Stimulated activated CD4-positive, alpha-beta T cell treated with anti-CD3 and anti-CD28 coated beads, Interleukin-1b, Interleukin-23, amount 100 ng/mL, for 4 hours (primary cell): ENCODE data around the gene LRRK1.

Experiments used
- DNase-seq, 2 donors: peaks; one replicate each; pipeline ENCODE4 v3.0.0-alpha.2; 2020; ENCODE audit warnings: low read depth in 2 of 2

Gene LRRK1

DNA sequence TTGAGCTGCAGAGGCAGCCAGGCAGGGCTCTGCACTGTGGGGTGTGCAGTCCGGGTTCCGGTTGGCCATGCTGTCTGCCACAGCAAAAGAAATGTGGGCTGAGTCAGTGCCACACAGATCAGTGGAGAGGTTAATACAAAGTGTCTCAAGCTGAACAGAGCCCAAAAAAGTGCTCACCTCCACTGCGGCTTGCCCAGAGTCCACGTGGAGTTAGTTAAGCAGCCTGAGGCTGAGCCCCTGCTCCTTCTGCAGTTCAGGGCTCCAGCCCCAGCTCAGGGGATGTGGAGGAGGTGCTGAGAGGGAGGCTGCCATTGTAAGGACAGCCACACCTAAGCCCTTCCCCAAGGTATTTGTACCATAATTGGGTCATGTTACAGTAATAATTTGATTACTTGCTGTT, 85.3 kb downstream of the LRRK1 start:
- DNase-seq = no peak

- DNase-seq = no peak
Observed at GRCh38 chr15:101004986-101005747, 86.0 kb downstream of the LRRK1 start.

- peak; percentile 53 to 56 for DNase-seq
Observed at GRCh38 chr15:101006931-101007691, 88.0 kb downstream of the LRRK1 start.

DNA sequence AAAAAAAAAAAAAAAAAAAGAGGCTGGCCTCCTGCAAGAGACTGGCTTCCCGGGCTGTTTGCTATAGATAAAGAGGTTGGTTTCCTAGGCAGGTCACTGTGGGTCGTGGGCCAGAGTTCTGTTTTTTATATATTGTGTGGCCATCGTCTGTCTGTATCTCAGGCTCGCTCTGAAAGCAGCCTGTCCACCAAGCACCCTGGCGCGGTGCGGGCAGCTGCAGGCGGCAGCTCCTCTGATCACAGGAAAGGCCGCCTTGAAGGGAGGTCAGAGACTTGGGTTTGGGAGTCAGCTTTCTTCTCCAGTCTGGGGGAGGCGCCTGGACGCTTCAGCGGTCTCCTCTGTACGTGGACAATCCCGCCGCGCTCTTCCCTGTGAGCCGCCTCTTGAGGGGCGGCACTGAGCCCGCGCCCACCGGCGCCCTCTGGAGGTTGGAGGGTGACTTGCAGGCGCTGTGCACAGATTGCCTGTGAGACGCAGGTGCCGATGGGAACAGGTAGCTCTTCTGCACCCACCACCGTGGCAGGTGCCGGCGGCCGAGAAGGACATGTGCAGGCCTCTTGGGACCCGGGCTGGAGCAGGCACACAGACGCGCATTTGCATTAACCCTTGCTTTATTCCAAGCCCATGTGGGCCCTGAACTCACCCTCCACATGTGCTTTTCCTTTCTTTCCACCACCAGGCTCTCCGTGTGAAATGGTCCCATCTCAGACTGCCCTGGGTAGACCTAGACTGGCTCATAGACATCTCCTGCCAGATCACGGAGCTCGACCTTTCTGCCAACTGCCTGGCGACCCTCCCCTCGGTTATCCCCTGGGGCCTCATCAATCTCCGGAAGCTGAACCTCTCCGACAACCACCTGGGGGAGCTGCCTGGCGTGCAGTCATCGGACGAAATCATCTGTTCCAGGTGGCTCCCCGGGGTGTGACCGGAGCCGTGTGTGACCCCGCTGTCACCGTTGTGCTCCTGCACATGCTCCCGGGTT, 89.3 kb downstream of the LRRK1 start:
- DNase-seq = peak; percentile 87

DNA sequence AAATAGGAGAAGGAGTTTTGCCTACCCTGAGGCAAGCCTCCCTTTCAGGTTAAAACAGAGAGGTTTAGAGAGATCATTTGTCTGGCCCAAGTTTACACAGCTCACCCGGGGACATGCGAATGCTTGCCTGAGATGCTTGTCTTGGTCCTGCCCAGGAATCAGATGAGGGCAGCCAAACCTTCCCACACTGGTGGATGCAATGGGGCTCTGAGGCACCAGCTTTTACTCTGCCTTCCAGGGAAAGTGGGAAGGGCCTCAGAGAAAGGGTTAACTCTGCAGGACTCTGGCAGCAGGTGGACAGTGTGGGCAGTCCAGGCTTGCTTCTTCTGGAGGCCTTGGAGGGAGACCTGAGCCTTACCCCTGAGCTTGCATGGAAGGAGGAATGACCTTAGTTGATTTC, 90.0 kb downstream of the LRRK1 start:
- no peak for DNase-seq

- no peak for DNase-seq
Observed at GRCh38 chr15:101010781-101011180, 91.6 kb downstream of the LRRK1 start.

GRCh38 chr15:101012326-101013200, 93.4 kb downstream of the LRRK1 start:
- no peak for DNase-seq

DNA sequence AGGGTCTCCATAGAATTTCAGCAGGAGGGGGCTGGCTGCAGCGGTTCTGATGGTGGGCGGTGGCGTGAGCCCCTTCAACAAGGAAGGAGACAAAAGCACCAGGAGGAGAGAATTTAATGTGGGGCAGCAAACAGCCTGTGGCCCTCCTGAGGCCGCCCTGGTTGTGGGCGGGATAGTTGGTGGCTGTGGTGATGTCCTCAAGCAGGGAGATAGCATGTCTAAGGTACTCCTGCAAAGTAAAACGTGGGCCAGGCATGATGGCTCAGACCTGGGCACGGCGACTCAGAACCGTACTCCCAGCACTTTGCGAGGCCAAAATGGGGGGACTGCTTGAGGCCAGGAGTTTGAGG, 94.0 kb downstream of the LRRK1 start:
- DNase-seq = no peak

DNA sequence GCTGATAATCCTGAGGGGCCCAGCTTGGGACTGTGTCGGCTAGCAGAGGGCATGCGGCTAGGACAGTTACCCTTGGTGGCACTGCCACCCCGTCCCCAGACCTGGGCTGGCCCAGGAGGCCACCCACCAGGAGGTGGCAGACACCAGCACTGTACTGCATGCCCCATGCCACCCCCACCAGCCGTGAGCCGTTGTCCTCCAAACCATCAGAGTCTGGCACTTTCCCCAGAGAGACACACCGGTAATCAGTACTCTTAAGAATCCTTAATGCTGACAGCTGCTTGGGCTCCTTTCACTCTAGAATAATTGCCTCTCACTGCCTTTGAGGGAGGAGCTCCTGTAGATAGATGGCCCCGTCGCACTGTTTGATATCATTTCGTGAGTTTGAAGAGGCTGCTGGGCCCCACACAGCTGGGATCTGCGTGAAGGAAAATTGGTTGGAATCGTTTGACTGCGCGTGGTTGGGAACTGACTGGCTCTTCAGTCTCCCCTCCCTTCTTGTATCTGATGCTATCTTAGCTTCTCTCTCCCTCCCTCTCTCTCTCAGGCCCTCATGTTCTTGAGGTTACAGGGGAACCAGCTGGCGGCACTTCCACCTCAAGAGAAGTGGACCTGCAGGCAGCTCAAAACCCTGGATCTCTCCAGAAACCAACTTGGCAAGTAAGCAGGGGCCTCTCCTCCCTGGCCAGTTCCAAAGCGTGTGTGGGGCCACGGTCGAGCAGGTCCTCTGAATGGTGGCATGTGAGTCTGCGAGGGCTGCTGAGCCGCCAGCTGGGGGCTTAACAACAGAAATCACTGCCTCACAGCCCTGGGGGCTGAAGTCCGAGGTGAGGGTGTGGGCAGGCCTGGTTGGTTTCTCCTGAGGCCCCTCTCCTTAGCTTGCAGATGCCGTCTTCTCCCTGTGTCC, 94.9 kb downstream of the LRRK1 start:
- no peak for DNase-seq

DNA sequence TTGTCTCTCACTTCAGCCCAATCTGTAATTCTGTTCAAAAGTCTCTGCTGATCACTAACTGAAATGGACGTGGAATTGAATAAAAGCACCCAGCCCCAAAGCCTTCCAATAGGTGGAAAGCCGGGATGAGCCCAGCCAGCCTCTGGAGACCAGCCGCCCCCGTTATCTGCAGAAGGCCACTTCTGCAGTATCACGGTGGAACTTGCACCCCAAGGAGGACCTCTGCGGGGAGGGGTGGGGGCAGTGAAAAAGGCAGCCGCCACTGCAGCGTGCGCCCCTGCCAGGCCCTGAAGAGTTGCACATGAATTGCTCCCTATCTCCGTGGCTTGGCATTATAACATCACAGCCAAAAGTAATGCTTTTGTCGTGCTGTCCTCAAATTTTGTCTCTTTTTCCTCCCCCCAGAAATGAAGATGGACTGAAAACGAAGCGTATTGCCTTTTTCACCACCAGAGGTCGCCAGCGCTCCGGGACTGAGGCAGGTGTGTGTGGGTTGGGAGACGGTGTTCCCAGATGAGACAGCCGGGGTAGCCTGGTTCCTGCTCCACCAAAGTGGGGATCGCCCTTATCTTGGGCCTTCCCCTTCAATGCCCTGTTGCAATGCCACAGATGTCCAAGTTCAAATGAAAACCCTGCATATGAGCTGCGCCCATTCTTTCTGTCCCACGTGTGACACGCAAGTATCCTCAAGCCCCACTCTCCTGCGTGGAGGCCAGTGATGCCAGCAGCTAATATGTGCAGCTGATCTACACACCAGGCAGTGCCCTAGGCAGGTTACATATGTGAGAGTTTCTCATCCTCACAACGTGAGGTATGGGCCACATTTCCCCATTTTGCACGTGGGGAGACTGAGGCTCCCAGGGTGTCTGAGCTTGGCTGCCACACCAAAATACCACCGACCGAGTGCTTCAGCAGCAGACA, 96.0 kb downstream of the LRRK1 start:
- peak; percentile 67 for DNase-seq

DNA sequence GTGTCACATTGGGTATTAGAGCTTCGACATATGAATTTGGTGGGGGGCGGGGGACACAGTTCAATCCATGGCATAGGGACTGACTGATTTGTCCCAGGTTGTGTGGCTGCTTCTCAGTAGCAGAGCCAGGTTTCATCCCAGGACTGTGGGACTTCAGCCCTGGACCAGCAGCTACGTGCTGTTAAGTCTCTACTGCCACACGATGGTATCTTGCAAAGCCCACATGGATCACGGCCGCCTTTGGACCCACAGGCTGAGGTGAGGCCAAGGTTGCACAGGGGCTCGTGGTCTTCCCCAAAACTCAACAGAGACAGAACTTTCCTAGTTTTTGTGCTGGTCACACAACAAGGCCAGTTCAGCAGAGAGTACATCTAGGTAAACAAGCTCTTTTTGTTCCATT, 97.4 kb downstream of the LRRK1 start:
- no peak for DNase-seq

DNA sequence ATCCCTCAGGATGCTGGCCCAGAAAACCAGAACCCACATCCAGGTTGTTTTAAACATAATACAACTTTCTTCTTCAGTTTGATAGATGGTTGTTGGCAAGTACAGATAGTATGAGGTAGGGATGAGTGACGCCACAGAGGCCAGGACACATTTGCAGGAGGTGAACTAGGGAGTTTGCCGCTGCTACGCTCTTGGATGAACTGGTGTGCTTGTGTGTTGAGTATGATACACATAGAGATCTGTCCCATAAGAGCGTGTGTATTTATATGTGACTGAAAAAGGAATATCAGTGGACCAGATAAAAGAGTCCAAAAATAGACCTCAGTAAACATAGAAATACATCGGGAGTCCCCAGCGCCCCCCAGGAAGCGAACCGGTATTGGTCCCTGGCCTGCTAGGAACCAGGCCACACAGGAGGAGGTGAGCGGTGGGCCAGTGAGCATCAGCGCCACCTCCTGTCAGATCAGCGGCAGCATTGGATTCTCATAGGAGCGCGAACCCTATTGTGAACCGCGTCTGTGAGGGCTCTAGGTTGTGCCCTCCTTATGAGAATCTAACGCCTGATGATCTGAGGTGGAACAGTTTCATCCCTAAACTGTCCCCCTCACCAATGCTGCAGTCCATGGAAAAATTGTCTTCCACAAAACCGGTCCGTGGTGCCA, 98.1 kb downstream of the LRRK1 start:
- no peak for DNase-seq

GRCh38 chr15:101018016-101018415, 98.9 kb downstream of the LRRK1 start:
- DNase-seq = no peak

DNA sequence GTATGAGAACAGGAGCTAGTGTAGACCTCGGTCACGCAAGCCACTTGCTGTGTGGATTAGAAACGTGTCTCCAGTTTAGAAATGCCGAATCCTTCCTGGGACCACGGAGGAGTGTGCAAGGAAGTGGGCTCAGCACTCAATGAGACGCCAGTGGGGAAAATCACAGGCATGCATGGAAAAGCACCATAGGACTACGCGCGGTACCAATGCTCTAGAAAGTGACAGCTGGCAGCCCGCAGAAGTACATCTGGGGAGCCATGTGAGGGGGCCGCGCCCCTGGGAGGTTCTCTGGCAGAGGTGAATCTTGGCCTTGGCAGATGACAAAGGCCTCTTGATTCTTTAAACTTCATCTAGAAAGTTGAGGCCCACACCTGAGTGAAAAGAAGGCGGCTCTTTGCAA, 99.3 kb downstream of the LRRK1 start:
- no peak for DNase-seq

GRCh38 chr15:101019366-101019896, 100.3 kb downstream of the LRRK1 start:
- no peak for DNase-seq

DNA sequence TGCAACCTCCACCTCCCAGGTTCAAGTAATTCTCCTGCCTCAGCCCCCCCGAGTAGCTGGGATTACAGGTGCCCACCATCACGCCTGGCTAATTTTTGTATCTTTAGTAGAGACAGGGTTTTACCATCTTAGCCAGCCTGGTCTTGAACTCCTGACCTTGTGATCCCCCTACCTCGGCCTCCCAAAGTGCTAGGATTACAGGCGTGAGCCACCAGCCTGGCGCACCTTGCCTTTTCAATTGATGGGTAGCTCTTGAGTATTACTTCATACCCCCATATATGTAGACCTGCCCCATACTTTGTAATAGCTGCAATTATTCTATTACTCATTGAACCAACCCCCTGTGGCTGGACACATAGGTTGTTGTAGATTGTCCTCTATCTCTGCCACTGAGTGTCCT, 101.3 kb downstream of the LRRK1 start:
- DNase-seq = no peak

GRCh38 chr15:101020945-101021344, 101.8 kb downstream of the LRRK1 start:
- no peak for DNase-seq

DNA sequence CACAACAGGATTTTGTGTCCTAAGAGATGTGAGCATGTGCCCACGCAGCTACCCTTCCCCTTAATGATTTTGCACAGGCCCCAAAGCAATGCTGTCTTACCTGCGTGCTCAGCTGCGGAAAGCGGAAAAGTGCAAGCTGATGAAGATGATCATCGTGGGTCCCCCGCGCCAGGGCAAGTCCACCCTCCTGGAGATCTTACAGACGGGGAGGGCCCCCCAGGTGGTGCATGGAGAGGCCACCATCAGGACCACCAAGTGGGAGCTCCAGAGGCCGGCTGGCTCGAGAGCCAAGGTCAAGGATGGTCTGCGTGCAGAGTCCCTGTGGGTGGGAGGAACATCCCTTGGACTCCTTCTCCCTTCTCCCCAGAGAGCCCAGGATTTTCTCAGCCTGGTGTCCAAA, 103.1 kb downstream of the LRRK1 start:
- no peak for DNase-seq
